IPS-NIHi7 (cell line): ENCODE measurements around the gene BCLAF3.

Experiments
- DNase-seq: peaks from one replicate; pipeline ENCODE4 v3.0.0; 2012; ENCODE audit warnings: mixed read lengths; ENCODE audit errors: extremely low spot score

The BCLAF3 gene

GRCh38 chrX:19966056-19966455 lies 24.8 kb downstream of the BCLAF3 start:
- no peak for DNase-seq

- no peak for DNase-seq
These were observed 26.7 kb downstream of the BCLAF3 start for GRCh38 chrX:19964017-19964710.

GRCh38 chrX:19960913-19961312 lies 29.9 kb downstream of the BCLAF3 start:
- no peak for DNase-seq

- DNase-seq = no peak
These were observed 32.0 kb downstream of the BCLAF3 start for GRCh38 chrX:19958552-19959486.

GRCh38 chrX:19956923-19957322 lies 33.9 kb downstream of the BCLAF3 start:
- DNase-seq = no peak

GRCh38 chrX:19956306-19956705 lies 34.6 kb downstream of the BCLAF3 start:
- DNase-seq = no peak

- no peak for DNase-seq
These were observed 35.6 kb downstream of the BCLAF3 start for GRCh38 chrX:19955306-19955705.

- no peak for DNase-seq
These were observed 36.3 kb downstream of the BCLAF3 start for GRCh38 chrX:19954335-19955096.

GRCh38 chrX:19953145-19953544 lies 37.7 kb downstream of the BCLAF3 start:
- no peak for DNase-seq

- DNase-seq = no peak
These were observed 41.5 kb downstream of the BCLAF3 start for GRCh38 chrX:19949340-19949739.

- no peak for DNase-seq
These were observed 43.2 kb downstream of the BCLAF3 start for GRCh38 chrX:19947612-19948011.
